Neuron (in vitro differentiated cells): Measurements from ENCODE around the gene P3H3.
A peak's percentile ranks its signal among the peaks of the same experiment; 100 is the strongest.
"Not testable (repeated sequence)": the region's sequence is repeated elsewhere in the genome, so short reads cannot be mapped to it uniquely, and the experiment has no call there.

ENCODE experiments used
- H2AFZ ChIP-seq: one replicate; pipeline ENCODE4 v1.6.1; 2013; ENCODE audit warnings: low read depth, mild to moderate bottlenecking, inconsistent platforms, low read length, moderate library complexity
- H3K27me3 ChIP-seq: one replicate; pipeline ENCODE4 v1.6.1; 2013; ENCODE audit warnings: low read length; ENCODE audit not compliant: insufficient read depth
- H3K36me3 ChIP-seq: one replicate; pipeline ENCODE4 v1.6.1; 2013; ENCODE audit warnings: low read length; ENCODE audit not compliant: insufficient read depth
- H3K4me1 ChIP-seq: one replicate; pipeline ENCODE4 v1.6.1; 2013; ENCODE audit warnings: low read length; ENCODE audit not compliant: insufficient read depth
- H3K4me3 ChIP-seq: 2 replicates; pipeline ENCODE4 v1.5.1; 2013; ENCODE audit warnings: mild to moderate bottlenecking, low read length, moderate library complexity
- H3K9me3 ChIP-seq: one replicate; pipeline ENCODE4 v1.6.1; 2013; ENCODE audit warnings: low read length

The P3H3 gene

GRCh38 chr12:6873094-6874014, 45.1 kb downstream of the P3H3 start, which contains the start of gene SPSB2:
Gene SPSB2 (minus strand): TSS chr12:6873303. CDS start chr12:6872901, 402 bp downstream.
- Histone ChIP-seq H3K36me3 (peaks cover 28% of the 10 kb centered on the region), H3K4me3 (peak within 1 kb of the TSS; percentile 62), H3K9me3 (no peaks in the 10 kb centered on the region), H3K27me3 (no peaks in the 10 kb centered on the region), H2AFZ (no peak within 1 kb of the TSS), H3K4me1 (peaks cover 24% of the 10 kb centered on the region)

GRCh38 chr12:6874015-6874368, 45.8 kb downstream of the P3H3 start:
- Histone ChIP-seq H3K4me3 (peak overlapping the region; percentile 62), H3K36me3 (peaks cover 28% of the 10 kb centered on the region), H3K4me1 (peaks cover 18% of the 10 kb centered on the region)
- not testable (repeated sequence) for H3K9me3 ChIP-seq, H2AFZ ChIP-seq, H3K27me3 ChIP-seq

- not testable (repeated sequence) for H3K9me3 ChIP-seq, H3K4me3 ChIP-seq, H3K27me3 ChIP-seq, H2AFZ ChIP-seq, H3K4me1 ChIP-seq
- H3K36me3 ChIP-seq, result peaks cover 11% of the 10 kb centered on the region
Observed at GRCh38 chr12:6879824-6880223, 51.6 kb downstream of the P3H3 start.

- H3K36me3 ChIP-seq, result peaks cover 10% of the 10 kb centered on the region
- no peaks in the 10 kb centered on the region for H3K4me1 ChIP-seq
Observed at GRCh38 chr12:6883252-6883651, 55.0 kb downstream of the P3H3 start.

GRCh38 chr12:6883683-6884082, 55.5 kb downstream of the P3H3 start:
- Histone ChIP-seq H3K36me3 (peaks cover 10% of the 10 kb centered on the region), H3K4me3 (no peak overlapping the region), H3K9me3 (no peaks in the 10 kb centered on the region), H2AFZ (no peak overlapping the region), H3K27me3 (no peaks in the 10 kb centered on the region), H3K4me1 (no peaks in the 10 kb centered on the region)

More at GRCh38 chr12:6883252-6883651, 55.0 kb downstream of the P3H3 start:
- Histone ChIP-seq H3K4me3 (no peak overlapping the region), H3K9me3 (no peaks in the 10 kb centered on the region), H2AFZ (no peak overlapping the region), H3K27me3 (no peaks in the 10 kb centered on the region)

GRCh38 chr12:6884539-6884938, 56.3 kb downstream of the P3H3 start:
- H3K4me3 ChIP-seq, result no peak overlapping the region
- no peak overlapping the region for H2AFZ ChIP-seq
- no peaks in the 10 kb centered on the region for H3K27me3 ChIP-seq
- no peaks in the 10 kb centered on the region for H3K9me3 ChIP-seq
- no peaks in the 10 kb centered on the region for H3K4me1 ChIP-seq
- H3K36me3 ChIP-seq, result peaks cover 10% of the 10 kb centered on the region

- not testable (repeated sequence) for H3K27me3 ChIP-seq, H3K4me3 ChIP-seq, H3K9me3 ChIP-seq, H3K4me1 ChIP-seq, H2AFZ ChIP-seq
- peaks cover 10% of the 10 kb centered on the region for H3K36me3 ChIP-seq
Observed at GRCh38 chr12:6886206-6886999, 58.2 kb downstream of the P3H3 start.

- Histone ChIP-seq H3K36me3 (peaks cover 10% of the 10 kb centered on the region), H2AFZ (no peak overlapping the region), H3K4me3 (no peak overlapping the region), H3K9me3 (no peaks in the 10 kb centered on the region), H3K4me1 (peaks cover 6% of the 10 kb centered on the region), H3K27me3 (no peaks in the 10 kb centered on the region)
Observed at GRCh38 chr12:6887460-6887859, 59.3 kb downstream of the P3H3 start.

- Histone ChIP-seq H3K9me3 (no peaks in the 10 kb centered on the region), H2AFZ (no peak overlapping the region), H3K36me3 (peaks cover 10% of the 10 kb centered on the region), H3K4me1 (peaks cover 6% of the 10 kb centered on the region), H3K27me3 (no peaks in the 10 kb centered on the region), H3K4me3 (no peak overlapping the region)
Observed at GRCh38 chr12:6888360-6888759, 60.2 kb downstream of the P3H3 start.

- H2AFZ ChIP-seq, H3K4me1 ChIP-seq, H3K4me3 ChIP-seq, H3K27me3 ChIP-seq, H3K36me3 ChIP-seq, H3K9me3 ChIP-seq: not testable (repeated sequence)
Observed at GRCh38 chr12:6888794-6889193, 60.6 kb downstream of the P3H3 start.
